IPS DF 6.9 (cell line): ENCODE results near the gene FAM241A.
"Not testable (repeated sequence)": the region's sequence is repeated elsewhere in the genome, so short reads cannot be mapped to it uniquely, and the experiment has no call there.

ENCODE experiments used
- DNase-seq: peaks from one replicate; pipeline ENCODE4 v3.0.0-alpha.2; 2013; ENCODE audit warnings: low read depth, low spot score
- H3K27ac ChIP-seq: one replicate; pipeline ENCODE4 v1.5.1; 2013; ENCODE audit warnings: low read length, control low read depth
- H3K27me3 ChIP-seq: 2 replicates; pipeline ENCODE4 v1.6.1; 2013; ENCODE audit warnings: mild to moderate bottlenecking, low read length; ENCODE audit not compliant: control insufficient read depth, insufficient read depth
- H3K36me3 ChIP-seq: 2 replicates; pipeline ENCODE4 v1.6.1; 2013; ENCODE audit warnings: low read length; ENCODE audit not compliant: control insufficient read depth, insufficient read depth
- H3K4me1 ChIP-seq: 2 replicates; pipeline ENCODE4 v1.6.1; 2013; ENCODE audit warnings: low read length; ENCODE audit not compliant: control insufficient read depth, insufficient read depth
- H3K4me3 ChIP-seq: 2 replicates; pipeline ENCODE4 v1.5.1; 2013; ENCODE audit warnings: mild to moderate bottlenecking, low read length
- H3K9me3 ChIP-seq: 2 replicates; pipeline ENCODE4 v1.6.1; 2013; ENCODE audit warnings: low read length, inconsistent platforms; ENCODE audit not compliant: control insufficient read depth, insufficient read depth
- WGBS: extraction: QIAGEN DNeasy Blood & Tissue Kit; methylation state at CpG from one replicate; pipeline ENCODE4 v1.1.7; 2013; ENCODE audit warnings: mixed read lengths, missing lambda C conversion rate; ENCODE audit not compliant: insufficient read length, insufficient coverage; 5-methylcytosine and 5-hydroxymethylcytosine counted together

The FAM241A gene

DNA sequence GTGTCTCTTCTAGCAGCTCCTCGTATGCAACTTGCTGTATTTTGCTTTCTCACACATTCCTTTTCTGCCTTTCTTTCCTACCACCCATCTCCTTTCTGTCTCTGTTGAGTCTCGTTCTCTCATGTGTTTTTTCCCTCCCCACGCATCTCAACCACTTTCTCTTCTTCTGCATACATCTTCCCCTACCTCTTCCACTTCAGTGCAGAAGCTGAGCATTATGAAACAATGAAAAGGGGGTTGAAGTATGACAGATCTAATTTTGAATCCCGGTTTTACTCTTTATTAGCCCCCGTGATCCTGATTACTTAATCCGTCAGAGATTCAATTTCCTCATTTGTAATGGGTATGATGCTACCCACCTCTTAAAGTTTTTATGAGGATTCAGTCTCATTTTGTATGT, 7.3 kb downstream of the FAM241A start:
- Histone ChIP-seq H3K27me3 (no peaks in the 10 kb centered on the region), H3K4me1 (no peaks in the 10 kb centered on the region), H3K4me3 (no peak overlapping the region), H3K27ac (no peak overlapping the region), H3K36me3 (no peaks in the 10 kb centered on the region), H3K9me3 (no peaks in the 10 kb centered on the region)
- no peak for DNase-seq
- no CpG with 5 or more reads among the region's 6 CpGs for WGBS

DNA sequence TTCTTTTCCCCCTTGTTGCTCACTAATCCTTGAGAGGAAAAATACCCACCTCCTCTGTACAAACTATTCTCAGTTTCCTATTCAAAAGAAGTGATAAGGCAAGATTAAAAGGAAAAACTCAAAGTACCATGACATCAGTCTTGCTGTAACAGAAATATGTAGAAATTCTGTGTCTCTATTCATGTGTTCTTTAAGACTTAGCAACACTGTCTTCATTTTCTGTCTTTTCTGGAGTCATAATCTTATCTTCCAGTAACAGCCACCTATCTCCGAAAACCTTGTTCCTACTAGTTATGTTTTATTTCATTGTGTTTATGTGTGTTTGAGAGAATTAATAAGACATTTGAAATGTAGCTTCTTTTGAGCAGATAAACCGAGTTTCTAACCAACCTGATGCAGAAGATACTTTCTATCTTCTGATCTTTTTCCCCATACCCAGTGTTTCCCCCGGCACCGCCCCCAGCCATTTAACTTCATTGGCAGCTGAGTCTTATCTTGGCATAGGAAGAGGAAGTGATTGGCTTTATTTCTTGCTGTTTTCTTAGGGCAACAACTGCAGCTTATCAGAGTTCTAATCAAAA, 8.0 kb downstream of the FAM241A start:
- Histone ChIP-seq H3K36me3 (no peaks in the 10 kb centered on the region), H3K4me3 (no peak overlapping the region), H3K27me3 (no peaks in the 10 kb centered on the region), H3K9me3 (no peaks in the 10 kb centered on the region), H3K27ac (no peak overlapping the region), H3K4me1 (no peaks in the 10 kb centered on the region)
- no peak for DNase-seq
- WGBS: no CpG with 5 or more reads among the region's 4 CpGs

DNA sequence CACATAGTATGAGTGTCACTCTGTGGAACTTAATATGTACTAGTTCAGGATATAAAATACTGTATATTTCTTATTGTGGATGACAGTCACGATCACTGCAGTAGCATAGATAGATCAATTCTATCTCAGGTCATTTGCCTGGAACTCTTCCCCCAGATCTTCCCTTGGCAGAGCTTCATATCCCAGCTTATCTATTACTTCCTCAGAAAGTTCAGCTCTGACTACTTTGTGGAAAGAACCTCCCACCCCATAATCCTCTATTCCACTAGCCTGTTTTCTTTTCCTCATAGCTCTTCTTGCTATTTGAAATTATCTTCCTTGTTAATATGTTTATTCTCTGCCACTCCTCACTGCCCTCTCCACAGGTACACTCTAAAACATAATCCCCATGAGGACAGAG, 10.9 kb downstream of the FAM241A start:
- DNase-seq: no peak
- Histone ChIP-seq H3K4me3 (no peak overlapping the region), H3K27ac (no peak overlapping the region), H3K27me3 (no peaks in the 10 kb centered on the region), H3K36me3 (no peaks in the 10 kb centered on the region), H3K4me1 (no peaks in the 10 kb centered on the region), H3K9me3 (no peaks in the 10 kb centered on the region)
- no CpG with 5 or more reads among the region's 1 CpG for WGBS

DNA sequence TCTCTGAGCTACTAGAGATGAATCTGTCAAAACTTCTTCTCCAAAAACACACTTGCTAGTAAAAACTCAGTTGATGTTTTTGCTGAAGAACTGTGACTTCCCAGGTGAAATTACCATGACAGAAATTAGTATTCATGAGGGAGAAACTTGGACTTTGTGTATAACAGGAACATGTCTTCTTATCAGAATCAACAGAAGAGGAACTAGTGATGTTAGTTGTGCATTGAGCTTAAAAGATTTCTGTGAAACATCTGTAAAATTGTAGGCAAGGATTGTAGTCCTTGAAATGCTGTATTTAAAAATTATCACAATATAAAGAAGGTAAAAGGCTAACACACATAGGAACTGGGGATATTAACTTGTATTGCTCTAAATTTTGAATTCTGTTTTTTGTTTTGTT, 11.3 kb downstream of the FAM241A start:
- Histone ChIP-seq H3K36me3 (no peaks in the 10 kb centered on the region), H3K4me1 (no peaks in the 10 kb centered on the region), H3K27me3 (no peaks in the 10 kb centered on the region), H3K4me3 (no peak overlapping the region), H3K9me3 (no peaks in the 10 kb centered on the region), H3K27ac (no peak overlapping the region)
- DNase-seq: no peak

DNA sequence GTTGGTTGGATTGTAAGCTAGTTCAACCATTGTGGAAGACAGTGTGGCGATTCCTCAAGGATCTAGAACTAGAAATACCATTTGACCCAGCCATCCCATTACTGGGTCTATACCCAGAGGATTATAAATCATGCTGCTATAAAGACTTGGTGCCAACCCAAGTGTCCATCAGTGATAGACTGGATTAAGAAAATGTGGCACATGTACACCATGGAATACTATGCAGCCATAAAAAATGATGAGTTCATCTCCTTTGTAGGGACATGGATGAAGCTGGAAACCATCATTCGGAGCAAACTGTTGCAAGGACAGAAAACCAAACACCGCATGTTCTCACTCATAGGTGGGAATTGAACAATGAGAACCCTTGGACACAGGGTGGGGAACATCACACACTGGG, 18.5 kb downstream of the FAM241A start:
- H3K27me3 ChIP-seq, H3K4me3 ChIP-seq, H3K36me3 ChIP-seq, H3K9me3 ChIP-seq, DNase-seq, H3K4me1 ChIP-seq, H3K27ac ChIP-seq: not testable (repeated sequence)
- no CpG with 5 or more reads among the region's 3 CpGs for WGBS

DNA sequence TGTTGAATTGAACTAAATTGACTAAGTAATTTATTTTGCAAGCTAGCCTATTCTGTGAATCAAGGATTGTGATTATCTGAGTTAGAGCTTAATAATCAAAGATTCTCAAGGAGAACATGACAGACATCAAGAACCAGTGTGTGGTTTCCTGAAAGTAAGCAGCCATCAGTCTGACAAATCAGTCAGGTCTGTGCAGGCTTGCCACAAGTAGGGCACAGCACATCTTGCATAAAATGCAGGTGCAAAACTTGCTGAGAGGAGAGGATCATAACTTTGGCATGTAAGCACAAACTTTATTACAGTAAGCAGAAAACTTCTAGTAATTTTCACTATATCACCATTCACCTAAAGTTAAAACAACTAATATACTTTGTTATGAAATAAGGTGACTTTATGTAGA, 22.5 kb downstream of the FAM241A start:
- H3K36me3 ChIP-seq: no peaks in the 10 kb centered on the region
- no peak overlapping the region for H3K27ac ChIP-seq
- H3K4me3 ChIP-seq: no peak overlapping the region
- H3K27me3 ChIP-seq: no peaks in the 10 kb centered on the region
- H3K9me3 ChIP-seq: no peaks in the 10 kb centered on the region
- DNase-seq: no peak
- H3K4me1 ChIP-seq: no peaks in the 10 kb centered on the region

DNA sequence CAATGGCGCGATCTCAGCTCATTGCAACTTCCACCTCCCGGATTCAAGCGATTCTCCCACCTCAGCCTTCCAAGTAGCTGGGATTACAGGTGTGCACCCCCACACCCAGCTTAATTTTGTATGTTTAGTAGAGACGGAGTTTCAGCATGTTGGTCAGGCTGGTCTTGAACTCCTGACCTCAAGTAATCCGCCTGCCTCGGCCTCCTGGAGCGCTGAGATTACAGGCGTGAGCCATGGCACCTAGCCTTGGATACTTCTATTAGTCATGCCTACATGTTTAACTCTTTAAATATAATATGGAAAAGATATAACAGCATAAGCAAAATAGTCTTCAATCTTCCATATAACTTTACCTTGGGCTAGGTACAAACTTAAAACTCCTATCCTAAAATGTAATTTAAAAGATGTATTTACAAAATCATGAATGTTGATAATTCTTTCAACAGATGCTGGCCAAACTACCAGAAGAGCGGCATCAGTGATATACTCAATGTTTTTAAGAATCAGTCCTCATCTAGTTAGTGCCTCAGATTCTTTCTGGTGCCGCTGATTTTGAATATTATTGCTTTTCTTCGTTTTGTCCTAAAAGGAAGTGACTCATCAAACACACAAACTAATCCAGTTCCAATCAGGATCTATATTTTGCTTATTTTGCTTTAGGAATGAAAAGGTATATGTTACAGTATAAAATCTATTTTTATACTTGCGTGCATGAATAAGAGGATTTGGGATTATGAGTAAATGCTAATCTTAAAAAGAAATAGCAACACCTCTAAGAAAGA, 23.7 kb downstream of the FAM241A start:
- Histone ChIP-seq H3K4me3 (no peak overlapping the region), H3K4me1 (no peaks in the 10 kb centered on the region), H3K9me3 (no peaks in the 10 kb centered on the region), H3K27me3 (no peaks in the 10 kb centered on the region), H3K27ac (no peak overlapping the region), H3K36me3 (no peaks in the 10 kb centered on the region)
- no CpG with 5 or more reads among the region's 13 CpGs for WGBS
- no peak for DNase-seq

DNA sequence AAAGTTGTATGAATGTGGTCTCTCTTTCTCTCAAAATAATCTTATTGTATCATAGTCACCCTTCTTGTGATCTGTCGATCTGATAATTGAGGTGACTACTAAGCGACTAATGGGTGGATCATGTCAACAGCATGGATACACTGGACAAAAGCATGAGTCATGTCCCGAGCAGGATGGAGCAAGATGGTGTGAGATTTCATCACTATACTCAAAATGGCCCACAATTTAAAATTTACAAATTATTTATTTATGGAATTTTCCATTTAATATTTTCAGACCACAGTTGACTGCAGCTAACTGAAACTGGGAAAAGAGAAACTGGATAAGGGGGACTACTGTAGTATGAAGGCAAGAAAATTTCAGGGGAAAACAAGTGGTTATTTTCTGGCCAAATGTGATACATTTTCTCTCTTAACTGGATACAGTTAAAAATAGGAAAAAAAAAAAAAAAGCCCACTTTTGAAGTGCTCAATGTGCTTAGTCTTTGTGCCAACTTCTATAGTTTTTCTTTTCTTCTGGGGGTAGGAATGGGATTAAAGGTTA, 25.3 kb downstream of the FAM241A start:
- Histone ChIP-seq H3K4me1 (no peaks in the 10 kb centered on the region), H3K27me3 (no peaks in the 10 kb centered on the region), H3K27ac (no peak overlapping the region), H3K9me3 (no peaks in the 10 kb centered on the region), H3K36me3 (no peaks in the 10 kb centered on the region), H3K4me3 (no peak overlapping the region)
- WGBS: no CpG with 5 or more reads among the region's 3 CpGs
- DNase-seq: no peak

DNA sequence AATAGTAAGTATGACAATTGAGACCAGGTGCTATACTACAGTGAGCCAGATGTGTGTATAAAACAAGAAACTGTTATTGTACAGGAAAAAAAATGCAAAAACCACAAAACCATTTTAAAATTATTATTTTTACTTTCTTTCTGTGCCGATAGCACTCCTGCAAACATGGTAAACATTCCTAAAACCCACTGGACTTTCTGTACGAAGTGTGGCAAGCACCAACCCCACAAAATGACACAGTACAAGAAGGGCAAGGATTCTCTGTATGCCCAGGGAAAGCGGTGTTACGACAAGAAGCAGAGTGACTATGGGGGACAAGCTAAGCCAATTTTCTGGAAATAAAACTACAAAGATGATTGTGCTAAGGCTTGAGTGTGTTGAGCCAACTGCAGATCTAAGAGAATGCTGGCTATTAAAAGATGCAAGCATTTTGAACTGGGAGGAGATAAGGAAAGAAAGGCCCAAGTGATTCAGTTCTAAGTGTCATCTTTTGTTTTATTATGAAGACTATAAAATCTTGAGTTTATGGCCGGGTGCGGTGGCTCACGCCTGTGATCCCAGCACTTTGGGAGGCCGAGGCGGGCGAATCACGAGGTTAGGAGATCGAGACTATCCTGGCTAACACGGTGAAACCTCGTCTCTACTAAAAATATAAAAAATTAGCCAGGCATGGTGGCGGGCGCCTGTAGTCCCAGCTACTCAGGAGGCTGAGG, 26.0 kb downstream of the FAM241A start:
- not testable (repeated sequence) for H3K4me3 ChIP-seq, H3K36me3 ChIP-seq, H3K27ac ChIP-seq, H3K27me3 ChIP-seq, H3K4me1 ChIP-seq, DNase-seq, H3K9me3 ChIP-seq
- WGBS: no CpG with 5 or more reads among the region's 16 CpGs

DNA sequence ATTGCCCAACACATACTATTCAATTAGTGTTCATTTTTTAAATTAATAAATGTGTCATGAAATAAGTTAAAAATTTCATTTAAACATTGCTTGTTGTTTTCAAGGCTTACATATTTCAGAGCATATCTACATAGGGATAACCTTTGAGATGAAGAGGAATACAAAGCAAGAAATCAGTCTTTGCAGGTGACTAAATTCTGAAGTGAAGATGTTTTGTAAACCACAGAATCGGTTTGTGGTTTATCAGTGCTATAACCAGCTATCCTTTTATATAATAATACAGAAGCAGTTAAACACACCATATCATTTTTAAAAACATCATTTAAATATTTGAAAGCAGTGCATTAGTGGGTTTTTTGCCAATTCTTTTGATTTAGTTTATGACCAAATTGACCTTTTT, 26.9 kb downstream of the FAM241A start:
- H3K36me3 ChIP-seq: no peaks in the 10 kb centered on the region
- no peak for DNase-seq
- no CpG with 5 or more reads among the region's 1 CpG for WGBS
- H3K4me3 ChIP-seq: no peak overlapping the region
- no peaks in the 10 kb centered on the region for H3K27me3 ChIP-seq
- no peak overlapping the region for H3K27ac ChIP-seq
- H3K4me1 ChIP-seq: no peaks in the 10 kb centered on the region
- H3K9me3 ChIP-seq: no peaks in the 10 kb centered on the region
